K562 (cell line): ENCODE measurements around the gene ANO2. TPM values are rescaled to one million over a fixed set of nuclear protein-coding genes. Genes with fewer than 3 reads are reported as not detected.

Experiments
- ATAC-seq: fragments of 200-7000 bp; cut with Tn5 transposase; 3 replicates; pipeline ENCODE4 v1.9.1; 2020; ENCODE audit warnings: moderate library complexity
- BruUV-seq: library from RNA; stranded (reverse); fragments of 400-500 nt; replicated peaks from 2 replicates; lab custom pipeline; 2021; lab: Mats Ljungman, UMichigan
- CTCF ChIA-PET: fragments of 300-600 bp; formaldehyde crosslinking; extraction: SDS; loops from one replicate; lab custom pipeline; 2021; ENCODE audit warnings: low intra/inter-chr PET ratio; lab: Yijun Ruan, JAX
- POLR2A ChIA-PET: fragments of 300-600, 350-650 bp; sonication (Branson Sonifier 250); formaldehyde crosslinking; extraction: SDS; loops from one replicate; lab custom pipeline; 2021; ENCODE audit warnings: antibody characterized with exemption, inconsistent platforms; lab: Yijun Ruan, JAX
- DNase-seq, 4 experiments: peaks; one replicate each; pipeline versions ENCODE4 v3.0.0 to v3.0.0-alpha.2; 2011 to 2018; ENCODE audit warnings: low spot score in 3 of 4, mixed read lengths in 3 of 4; ENCODE audit errors: extremely low read depth in 1 of 4
- FAIRE-seq: peaks from 2 replicates; lab custom pipeline; 2011; peaks lifted over from hg19 to GRCh38; lab: Jason Lieb, UNC
- H2AFZ ChIP-seq: 2 replicates; pipeline ENCODE4 v1.6.0; 2011; ENCODE audit warnings: low read depth, low read length, control low read depth, inconsistent platforms
- H3K27ac ChIP-seq: fragments of 200-600 bp; 3 replicates; pipeline ENCODE4 v1.8.0; 2011; ENCODE audit warnings: low read depth, mild to moderate bottlenecking, control low read depth, inconsistent platforms, low read length, moderate library complexity, mixed read lengths; ENCODE audit errors: extremely low read depth
- H3K27me3 ChIP-seq, 2 experiments: fragments of 300-600 bp in 1 of 2; 2 replicates in 1 of 2; 3 replicates in 1 of 2; pipeline versions ENCODE4 v1.6.0 to v1.8.0; 2011; ENCODE audit warnings: inconsistent platforms in 2 of 2, low read length in 2 of 2, mild to moderate bottlenecking in 1 of 2, mixed read lengths in 1 of 2, moderate library complexity in 1 of 2; ENCODE audit not compliant: control insufficient read depth in 2 of 2, insufficient read depth in 2 of 2
- H3K36me3 ChIP-seq: fragments of 300-600 bp; 3 replicates; pipeline ENCODE4 v1.8.0; 2011; ENCODE audit warnings: mild to moderate bottlenecking, low read length, inconsistent platforms; ENCODE audit not compliant: control insufficient read depth, insufficient read depth
- H3K4me1 ChIP-seq, 2 experiments: fragments of 200-600 bp in 1 of 2; replicated peaks in 1 of 2; 2 replicates in 1 of 2; 3 replicates in 1 of 2; pipeline versions ENCODE4 v1.5.1 to v1.8.0; 2011; ENCODE audit warnings: inconsistent platforms in 2 of 2, low read length in 2 of 2, mild to moderate bottlenecking in 1 of 2, mixed read lengths in 1 of 2, moderate library complexity in 1 of 2; ENCODE audit not compliant: control insufficient read depth in 2 of 2, insufficient read depth in 2 of 2
- H3K4me2 ChIP-seq: 2 replicates; pipeline ENCODE4 v1.6.1; 2011; ENCODE audit warnings: low read length, control low read depth, inconsistent platforms, mixed read lengths; ENCODE audit not compliant: insufficient read depth
- H3K4me3 ChIP-seq: fragments of 200-600 bp; sonication (generic), shearing (Covaris generic); 2 replicates; pipeline ENCODE4 v1.5.1; 2016; ENCODE audit warnings: control low read depth, inconsistent platforms
- H3K79me2 ChIP-seq: fragments of 200-600 bp; 3 replicates; pipeline ENCODE4 v1.8.0; 2011; ENCODE audit warnings: low read length, inconsistent platforms; ENCODE audit not compliant: control insufficient read depth, insufficient read depth
- H3K9ac ChIP-seq, 2 experiments: 2 replicates each; pipeline versions ENCODE4 v1.6.0 to v1.6.1; 2011; ENCODE audit warnings: low read depth in 2 of 2, low read length in 2 of 2, control low read depth in 1 of 2, inconsistent platforms in 1 of 2, mild to moderate bottlenecking in 1 of 2, mixed read lengths in 1 of 2; ENCODE audit not compliant: insufficient read depth in 1 of 2
- H3K9me1 ChIP-seq: one replicate; pipeline ENCODE4 v1.6.0; 2011; ENCODE audit warnings: inconsistent platforms, mild to moderate bottlenecking, low read length, moderate library complexity; ENCODE audit not compliant: control insufficient read depth, insufficient read depth
- H3K9me3 ChIP-seq: replicated peaks from 2 replicates; pipeline ENCODE4 v1.5.1; 2011; ENCODE audit warnings: low read depth, low read length, inconsistent platforms; ENCODE audit not compliant: control insufficient read depth, insufficient read depth
- H4K20me1 ChIP-seq: replicated peaks from 2 replicates; pipeline ENCODE4 v1.6.1; 2011; ENCODE audit warnings: low read length, inconsistent platforms, mixed read lengths; ENCODE audit not compliant: control insufficient read depth, insufficient read depth
- CBFA2T3 ChIP-seq: fragments of 450-650 bp; IDR thresholded peaks from 2 replicates; pipeline ENCODE4 v1.6.1; 2017
- ELF4 ChIP-seq: fragments of 450-650 bp; formaldehyde crosslinking; IDR thresholded peaks from 2 replicates; pipeline ENCODE4 v1.4.0; 2022; ENCODE audit warnings: missing genetic modification characterization
- GATAD2A ChIP-seq: fragments of 450-650 bp; IDR thresholded peaks from 2 replicates; pipeline ENCODE4 v1.6.1; 2017
- HDAC1 ChIP-seq, 2 experiments: fragments of 450-650 bp; IDR thresholded peaks; 2 replicates each; pipeline ENCODE4 v1.6.1; 2016 to 2017; ENCODE audit warnings: inconsistent platforms in 1 of 2, mild to moderate bottlenecking in 1 of 2, moderate library complexity in 1 of 2
- KHSRP ChIP-seq: fragments of 450-650 bp; IDR thresholded peaks from 2 replicates; pipeline ENCODE4 v1.6.1; 2017
- MEF2D ChIP-seq: conservative IDR thresholded peaks from 2 replicates; pipeline ENCODE4 v1.6.1; 2016; ENCODE audit warnings: low read depth, missing genetic modification characterization, missing compliant biosample characterization
- PRMT5 ChIP-seq: sonication (generic); formaldehyde crosslinking; IDR thresholded peaks from 2 replicates; pipeline ENCODE4 v1.5.0; 2020; ENCODE audit warnings: missing genetic modification reagents
- RBM14 ChIP-seq: fragments of 200-400 bp; formaldehyde crosslinking; IDR thresholded peaks from 2 replicates; pipeline ENCODE4 v1.6.1; 2018; ENCODE audit warnings: low read depth, mild to moderate bottlenecking, low read length, moderate library complexity, borderline replicate concordance; ENCODE audit not compliant: insufficient read depth
- SMARCE1 ChIP-seq: fragments of 450-650 bp; IDR thresholded peaks from 2 replicates; pipeline ENCODE4 v1.7.1; 2016; ENCODE audit warnings: mild to moderate bottlenecking
- TRIM24 ChIP-seq, 2 experiments: fragments of 450-650 bp; IDR thresholded peaks; 2 replicates each; pipeline ENCODE4 v1.6.1; 2016
- U2AF2 ChIP-seq: fragments of 200-400 bp; formaldehyde crosslinking; optimal IDR thresholded peaks from 2 replicates; pipeline ENCODE3; 2017; ENCODE audit warnings: low read depth, mild to moderate bottlenecking, low read length
- ZNF140 ChIP-seq: fragments of 250-450 bp; sonication (Bioruptor Pico); IDR thresholded peaks from 2 replicates; pipeline ENCODE4 v1.8.0; 2021; ENCODE audit warnings: moderate library complexity, mild to moderate bottlenecking, inconsistent platforms
- ZNF3 ChIP-seq: fragments of 250-450 bp; sonication (Bioruptor Pico); IDR thresholded peaks from 2 replicates; pipeline ENCODE4 v1.5.0; 2021; ENCODE audit warnings: mild to moderate bottlenecking, moderate library complexity
- ZNF668 ChIP-seq: fragments of 250-450 bp; sonication (Bioruptor Pico); IDR thresholded peaks from 2 replicates; pipeline ENCODE4 v1.8.0; 2022; ENCODE audit warnings: mild to moderate bottlenecking, inconsistent platforms
- ZZZ3 ChIP-seq: fragments of 450-650 bp; IDR thresholded peaks from 2 replicates; pipeline ENCODE4 v1.6.1; 2016; ENCODE audit warnings: antibody characterized with exemption, mild to moderate bottlenecking, moderate library complexity
- WGBS: fragments of 100-300 bp; shearing (Covaris generic); methylation state at CpG from one replicate; pipeline ENCODE4 v1.1.6; 2016; ENCODE audit warnings: low coverage, mixed read lengths; ENCODE audit not compliant: insufficient coverage; ENCODE audit errors: missing lambda C conversion rate; 5-methylcytosine and 5-hydroxymethylcytosine counted together
- in situ Hi-C: fragments of 300-500 bp; cut with MboI; formaldehyde crosslinking; loops from 4 replicates; pipeline ENCODE4 v1.15.0; 2018; ENCODE audit warnings: inconsistent platforms, mixed read lengths
- intact Hi-C: fragments of 100-400 bp; cut with micrococcal nuclease; formaldehyde crosslinking; loops from 2 replicates; pipeline ENCODE4 v1.14.2; 2022
- polyA plus RNA-seq, 8 experiments: library from polyadenylated mRNA; depleted of rRNA in 4 of 8; stranded (reverse) in 5 of 8; unstranded in 3 of 8; fragments of >200 nt; fragmentation: Nextera tagmentation in 2 of 8; fragmentation: Illumina TruSeq in 1 of 8; extraction: Ambion mirVana in 2 of 8; extraction: Trizol in 1 of 8; gene quantifications; 2 replicates each; pipeline versions ENCODE4 v1.2.1 to v1.2.3, GENCODE V29; 2011 to 2014; ENCODE audit warnings: inconsistent platforms in 1 of 8, missing spikeins in 1 of 8
- total RNA-seq, 7 experiments: library from RNA; depleted of rRNA in 6 of 7; stranded (reverse); fragments of >200 nt in 6 of 7; fragmentation: Illumina TruSeq in 2 of 7; extraction: Trizol in 2 of 7; gene quantifications; 2 replicates each; pipeline versions ENCODE4 v1.2.1 to v1.2.3, GENCODE V29; 2011 to 2021; ENCODE audit warnings: low replicate concordance in 1 of 7
- TF ChIP-seq, protein P1 (sequence below): fragments of 450-650 bp; IDR thresholded peaks from 2 replicates; pipeline ENCODE4 v1.6.1; 2016; ENCODE audit warnings: borderline replicate concordance
- TF ChIP-seq, protein P2 (sequence below): sonication (generic); formaldehyde crosslinking; IDR thresholded peaks from 2 replicates; pipeline ENCODE4 v1.8.0; 2022; ENCODE audit warnings: missing genetic modification reagents, mild to moderate bottlenecking, borderline replicate concordance

Gene ANO2
- total and polyA plus RNA-seq, 9 of the 15 experiments (the other 6 are each of a cell fraction or from before 2014, with no cell fraction given): 0.64 TPM; not detected in 8

DNA sequence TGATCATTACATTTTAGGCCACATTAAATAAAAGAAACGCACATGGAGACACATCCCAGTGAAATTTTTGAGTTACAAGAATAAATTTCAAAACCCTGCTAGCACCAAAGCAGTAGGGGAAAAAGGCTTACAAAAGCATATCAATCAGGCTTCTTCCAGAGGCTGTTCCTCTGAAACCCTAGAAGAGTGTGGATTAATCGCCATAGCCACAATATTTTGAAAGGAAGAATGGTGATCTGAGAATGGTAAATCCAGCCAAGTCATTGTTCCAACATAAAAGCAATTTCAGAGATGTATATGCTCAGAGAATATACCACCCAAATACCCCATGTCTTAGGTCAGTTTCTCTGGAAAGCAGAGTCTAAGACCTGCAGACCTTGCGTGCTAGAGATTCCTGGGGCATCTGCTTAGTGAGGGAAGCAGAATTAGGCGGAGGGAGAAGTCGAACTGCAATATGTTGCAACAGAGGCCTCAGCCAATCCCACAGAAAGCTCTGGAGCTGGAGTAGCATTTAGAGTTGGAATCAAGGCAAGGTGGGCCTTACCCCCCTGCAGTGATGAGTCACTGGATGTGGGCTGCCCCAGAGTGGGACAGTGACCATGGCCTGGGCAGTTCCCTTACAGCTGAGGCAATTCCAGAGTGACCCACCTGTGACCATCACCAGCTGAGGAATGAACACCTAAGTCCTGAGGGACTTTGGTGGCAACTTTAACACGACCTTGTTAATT lies 387.9 kb downstream of the ANO2 start:
- in situ Hi-C loops: no loop called here
- FAIRE-seq: no peak
- CTCF ChIA-PET: no interaction called here

More for the DNA sequence above, 387.9 kb downstream of the ANO2 start:
- H3K36me3 ChIP-seq: no peaks in the 10 kb centered on the region
- H3K27me3 ChIP-seq: peaks cover 0 to 9% of the 10 kb centered on the region in 2 experiments; a peak in 1 of 5 replicates
- TF ChIP-seq, protein P1, sequence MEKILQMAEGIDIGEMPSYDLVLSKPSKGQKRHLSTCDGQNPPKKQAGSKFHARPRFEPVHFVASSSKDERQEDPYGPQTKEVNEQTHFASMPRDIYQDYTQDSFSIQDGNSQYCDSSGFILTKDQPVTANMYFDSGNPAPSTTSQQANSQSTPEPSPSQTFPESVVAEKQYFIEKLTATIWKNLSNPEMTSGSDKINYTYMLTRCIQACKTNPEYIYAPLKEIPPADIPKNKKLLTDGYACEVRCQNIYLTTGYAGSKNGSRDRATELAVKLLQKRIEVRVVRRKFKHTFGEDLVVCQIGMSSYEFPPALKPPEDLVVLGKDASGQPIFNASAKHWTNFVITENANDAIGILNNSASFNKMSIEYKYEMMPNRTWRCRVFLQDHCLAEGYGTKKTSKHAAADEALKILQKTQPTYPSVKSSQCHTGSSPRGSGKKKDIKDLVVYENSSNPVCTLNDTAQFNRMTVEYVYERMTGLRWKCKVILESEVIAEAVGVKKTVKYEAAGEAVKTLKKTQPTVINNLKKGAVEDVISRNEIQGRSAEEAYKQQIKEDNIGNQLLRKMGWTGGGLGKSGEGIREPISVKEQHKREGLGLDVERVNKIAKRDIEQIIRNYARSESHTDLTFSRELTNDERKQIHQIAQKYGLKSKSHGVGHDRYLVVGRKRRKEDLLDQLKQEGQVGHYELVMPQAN: no peak
- no peak for TF ChIP-seq ZNF3 (CRISPR knock-in tag)
- no peak for TF ChIP-seq ZNF140 (CRISPR knock-in tag)
- TF ChIP-seq HDAC1 (IDR thresholded peaks at IDR 0.05): no peak
- TF ChIP-seq, protein P2, sequence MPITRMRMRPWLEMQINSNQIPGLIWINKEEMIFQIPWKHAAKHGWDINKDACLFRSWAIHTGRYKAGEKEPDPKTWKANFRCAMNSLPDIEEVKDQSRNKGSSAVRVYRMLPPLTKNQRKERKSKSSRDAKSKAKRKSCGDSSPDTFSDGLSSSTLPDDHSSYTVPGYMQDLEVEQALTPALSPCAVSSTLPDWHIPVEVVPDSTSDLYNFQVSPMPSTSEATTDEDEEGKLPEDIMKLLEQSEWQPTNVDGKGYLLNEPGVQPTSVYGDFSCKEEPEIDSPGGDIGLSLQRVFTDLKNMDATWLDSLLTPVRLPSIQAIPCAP (CRISPR knock-in tag): no peak
- no peak for TF ChIP-seq KHSRP
- TF ChIP-seq GATAD2A: no peak
- TF ChIP-seq MEF2D (tag): no peak
- no peak for TF ChIP-seq ELF4
- no peak for TF ChIP-seq SMARCE1
- no peak for TF ChIP-seq RBM14
- no peak for TF ChIP-seq U2AF2
- TF ChIP-seq CBFA2T3: no peak
- no peak for TF ChIP-seq PRMT5 (CRISPR knock-in tag)
- no peak for TF ChIP-seq TRIM24 (IDR thresholded peaks at IDR 0.05)
- TF ChIP-seq ZZZ3: no peak
- no peak for TF ChIP-seq ZNF668 (CRISPR knock-in tag)
- TF ChIP-seq, all 486 proteins: peak for 0
- Histone ChIP-seq H3K27ac (no peak overlapping the region), H3K9me1 (no peaks in the 10 kb centered on the region), H3K9me3 (no peaks in the 10 kb centered on the region), H2AFZ (no peak overlapping the region), H3K9ac (no peak overlapping the region), H3K79me2 (no peaks in the 10 kb centered on the region), H3K4me3 (no peak overlapping the region), H3K4me2 (no peak overlapping the region), H3K4me1 (no peaks in the 10 kb centered on the region), H4K20me1 (no peaks in the 10 kb centered on the region)
- 4% methylated on average over 4 of the region's 6 CpGs for WGBS
- ATAC-seq (no peak), DNase-seq (no peak)
- intact Hi-C loops: no loop called here
- no TSS peak for BruUV-seq
- POLR2A ChIA-PET: no interaction called here
